ENCODE results near the gene BST1. TPM values are rescaled to one million over a fixed set of nuclear protein-coding genes. Genes with fewer than 3 reads are reported as not detected.

The BST1 gene
- total and polyA plus RNA-seq, 5 donors: 6.3 to 10.9 (median 9.4) TPM

DNA sequence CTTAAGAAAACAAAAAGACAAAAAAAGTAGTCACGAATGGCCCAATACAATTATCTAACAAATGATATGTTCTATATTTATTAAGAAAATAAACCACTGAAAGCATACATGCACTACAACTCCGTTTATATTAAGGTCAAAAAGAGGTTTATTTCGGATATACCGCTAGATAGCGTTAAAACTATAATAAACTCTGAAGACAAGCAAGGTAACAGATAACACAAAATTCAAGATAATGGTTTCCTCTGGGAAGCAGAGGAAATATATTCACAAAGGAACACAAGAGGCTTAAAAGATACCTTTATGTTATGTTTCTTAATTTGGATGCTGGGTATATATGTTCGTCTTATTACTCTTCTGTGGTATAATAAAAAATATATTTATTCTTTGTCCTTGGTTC lies 26.0 kb upstream of the BST1 start:
- DNase-seq (no peak), ATAC-seq (no peak)
- H3K9me3 ChIP-seq (ENCODE audit: control insufficient read depth, low read length): no peaks in the 10 kb centered on the region
- WGBS: 93% methylated on average over 6 of the region's 6 CpGs
- intact Hi-C loops (cut with DNase I): no loop called here
- no peak overlapping the region for H3K27ac ChIP-seq (ENCODE audit: low read length)
- H3K4me1 ChIP-seq (ENCODE audit: control insufficient read depth, insufficient read depth, low read length): no peaks in the 10 kb centered on the region
- no peak overlapping the region for H3K4me3 ChIP-seq (ENCODE audit: low read length)
- H3K27me3 ChIP-seq (ENCODE audit: control insufficient read depth, insufficient read depth): no peaks in the 10 kb centered on the region

DNA sequence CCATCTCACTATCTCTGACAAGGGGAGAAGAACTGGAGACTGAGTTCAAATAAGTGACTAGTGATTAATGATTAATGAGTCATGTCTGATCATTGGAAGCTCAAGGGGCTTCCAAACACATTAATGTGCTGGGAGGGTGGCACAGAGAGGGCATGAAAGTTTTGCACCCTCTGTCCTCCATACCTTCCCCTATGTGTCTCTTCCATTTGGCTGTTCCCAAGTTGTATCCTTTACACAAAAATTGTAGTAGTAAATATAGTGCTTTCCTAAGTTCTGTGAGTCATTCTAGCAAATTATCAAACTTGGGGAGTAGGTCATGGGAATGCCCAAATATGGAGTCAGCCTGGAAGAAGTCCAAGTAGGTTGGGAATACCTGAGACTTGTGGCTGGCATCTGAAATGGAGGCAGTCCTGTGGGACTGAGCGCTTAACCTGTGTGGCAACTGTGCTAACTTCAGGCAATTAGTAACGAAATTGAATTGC lies 25.3 kb upstream of the BST1 start:
- no peaks in the 10 kb centered on the region for H3K9me3 ChIP-seq (ENCODE audit: control insufficient read depth, low read length)
- H3K4me1 ChIP-seq (ENCODE audit: control insufficient read depth, insufficient read depth, low read length): no peaks in the 10 kb centered on the region
- H3K27ac ChIP-seq (ENCODE audit: low read length): no peak overlapping the region
- no peak overlapping the region for H3K4me3 ChIP-seq (ENCODE audit: low read length)
- H3K27me3 ChIP-seq (ENCODE audit: control insufficient read depth, insufficient read depth): no peaks in the 10 kb centered on the region
- WGBS: 88% methylated on average over 2 of the region's 2 CpGs
- intact Hi-C loops (cut with DNase I): no loop called here
- DNase-seq (no peak), ATAC-seq (no peak)

DNA sequence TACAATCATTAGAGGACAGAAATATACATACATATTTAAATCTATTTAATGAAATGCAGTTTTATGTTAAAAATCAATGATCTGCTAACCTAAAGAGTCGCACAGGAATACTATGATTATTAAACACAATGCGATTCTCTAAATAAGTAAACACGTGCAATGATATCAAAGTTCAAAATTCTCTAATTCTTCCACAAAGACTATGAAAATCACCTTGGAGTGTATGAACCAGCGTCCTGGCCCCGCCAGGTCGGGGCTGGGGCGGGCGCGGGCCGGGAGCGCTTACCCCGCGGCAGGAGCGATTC lies 21.8 kb upstream of the BST1 start:
- intact Hi-C loops (cut with DNase I): no loop called here
- no peaks in the 10 kb centered on the region for H3K9me3 ChIP-seq (ENCODE audit: control insufficient read depth, low read length)
- H3K4me1 ChIP-seq (ENCODE audit: control insufficient read depth, insufficient read depth, low read length): peaks cover 3% of the 10 kb centered on the region
- H3K27ac ChIP-seq (ENCODE audit: low read length): no peak overlapping the region
- H3K4me3 ChIP-seq (ENCODE audit: low read length): peak overlapping the region; percentile 78
- 2% methylated on average over 14 of the region's 14 CpGs for WGBS
- ATAC-seq (no peak), DNase-seq (no peak)
- no peaks in the 10 kb centered on the region for H3K27me3 ChIP-seq (ENCODE audit: control insufficient read depth, insufficient read depth)

DNA sequence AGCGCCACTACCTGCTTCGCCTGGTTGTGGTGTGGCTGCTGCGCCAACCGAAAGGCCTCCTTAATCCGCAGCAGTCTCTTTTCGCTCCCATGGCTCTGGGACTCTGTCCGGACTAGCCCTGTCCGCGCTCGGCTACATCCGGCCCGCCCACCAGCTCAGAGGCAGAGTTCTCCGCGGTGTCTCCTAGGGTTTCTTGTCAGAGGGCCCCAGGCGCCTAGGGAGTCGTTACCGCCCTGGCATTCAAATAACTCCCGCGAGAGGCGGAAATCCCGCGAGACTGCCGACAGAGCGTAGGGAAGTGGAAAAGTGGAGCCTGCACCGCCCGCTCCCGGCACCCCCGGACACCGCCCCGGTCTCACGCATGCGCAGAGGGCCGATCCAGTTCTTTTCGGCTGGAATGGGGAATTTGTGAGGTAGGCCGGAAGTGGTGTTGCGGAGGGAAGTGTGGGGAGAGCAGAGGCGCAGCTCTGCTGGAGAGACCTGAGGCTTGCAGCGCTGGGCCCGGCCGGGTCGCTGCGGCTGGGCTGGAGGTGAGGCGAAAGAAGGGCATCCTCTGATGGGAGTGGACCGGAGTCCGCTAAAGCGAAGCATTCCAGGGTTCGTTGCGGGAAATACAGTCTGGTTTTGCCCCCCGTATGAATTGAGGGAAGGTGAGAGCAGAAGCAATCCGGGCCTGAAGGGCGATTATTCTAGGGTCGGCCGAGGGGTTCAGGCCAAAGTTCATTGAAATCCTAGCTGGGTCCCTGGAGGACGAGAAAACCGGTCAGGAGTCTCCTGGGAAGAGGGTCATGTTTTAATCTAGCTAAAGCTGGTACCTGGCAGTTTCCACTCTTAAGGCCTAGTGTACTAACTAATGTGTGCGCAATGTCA lies 21.3 kb upstream of the BST1 start, which contains the start of gene FAM200B:
TSS of gene FAM200B (plus strand) at position 456 of the 870 bp plus-strand sequence. CDS start 5,151 bp downstream, outside the sequence.
- ATAC-seq (peak; percentile 98 to 99), DNase-seq (peak; percentile 99 to 100 (median 100))
- Histone ChIP-seq H3K27ac (ENCODE audit: low read length) (peak within 1 kb of the TSS; percentile 95), H3K27me3 (ENCODE audit: control insufficient read depth, insufficient read depth) (no peaks in the 10 kb centered on the region), H3K9me3 (ENCODE audit: control insufficient read depth, low read length) (no peaks in the 10 kb centered on the region), H3K4me1 (ENCODE audit: control insufficient read depth, insufficient read depth, low read length) (peaks cover 3% of the 10 kb centered on the region), H3K4me3 (ENCODE audit: low read length) (peak within 1 kb of the TSS; percentile 78)
- intact Hi-C loops (cut with DNase I): no loop called here
- under 1% methylated on average over 56 of the region's 56 CpGs for WGBS

DNA sequence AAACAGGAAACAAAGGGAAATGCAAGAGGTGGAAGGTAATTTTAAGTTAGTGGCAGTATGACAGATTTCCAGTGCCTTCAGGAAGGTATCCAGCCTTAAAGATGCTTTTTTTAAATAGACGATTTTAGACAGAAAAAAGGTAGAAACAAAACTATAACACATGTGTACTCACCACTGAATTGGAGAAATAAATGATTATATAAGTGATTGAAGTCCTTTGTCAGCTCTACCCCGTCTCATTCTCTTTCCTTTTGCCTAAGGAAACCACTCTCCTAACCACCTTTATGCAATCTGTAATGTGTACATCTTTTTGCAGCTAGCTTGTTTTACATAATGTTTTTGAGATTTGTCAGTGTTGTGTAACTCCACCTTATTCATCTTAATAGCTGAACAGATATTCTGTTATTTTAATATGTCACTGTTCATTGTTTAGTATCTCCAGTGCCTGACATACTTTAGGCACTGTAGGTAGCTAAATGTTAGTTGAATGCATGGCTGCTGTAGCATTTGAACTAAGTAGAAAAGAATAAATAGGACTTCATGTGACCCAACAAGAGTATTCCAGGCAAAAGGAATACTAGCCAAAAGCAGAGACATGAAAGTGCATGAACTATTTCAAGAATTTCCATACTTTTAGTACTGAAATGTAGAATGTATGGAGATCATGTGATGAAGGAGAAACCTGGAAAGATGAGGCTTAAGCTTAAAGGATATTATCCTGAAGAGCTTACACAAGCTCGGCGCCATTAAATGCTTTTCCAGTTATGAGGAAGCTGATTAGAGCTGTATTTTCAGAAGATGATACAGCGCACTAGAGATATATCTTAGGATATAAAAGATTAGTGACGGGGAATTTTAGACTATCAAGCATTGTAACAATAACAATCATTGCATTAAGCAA lies 20.4 kb upstream of the BST1 start:
- intact Hi-C loops (cut with DNase I): no loop called here
- Histone ChIP-seq H3K27me3 (ENCODE audit: control insufficient read depth, insufficient read depth) (no peaks in the 10 kb centered on the region), H3K4me1 (ENCODE audit: control insufficient read depth, insufficient read depth, low read length) (peaks cover 3% of the 10 kb centered on the region), H3K9me3 (ENCODE audit: control insufficient read depth, low read length) (no peaks in the 10 kb centered on the region), H3K27ac (ENCODE audit: low read length) (no peak overlapping the region), H3K4me3 (ENCODE audit: low read length) (peak overlapping the region; percentile 78)
- ATAC-seq (no peak), DNase-seq (no peak)
- WGBS: 23% methylated on average over 6 of the region's 6 CpGs

DNA sequence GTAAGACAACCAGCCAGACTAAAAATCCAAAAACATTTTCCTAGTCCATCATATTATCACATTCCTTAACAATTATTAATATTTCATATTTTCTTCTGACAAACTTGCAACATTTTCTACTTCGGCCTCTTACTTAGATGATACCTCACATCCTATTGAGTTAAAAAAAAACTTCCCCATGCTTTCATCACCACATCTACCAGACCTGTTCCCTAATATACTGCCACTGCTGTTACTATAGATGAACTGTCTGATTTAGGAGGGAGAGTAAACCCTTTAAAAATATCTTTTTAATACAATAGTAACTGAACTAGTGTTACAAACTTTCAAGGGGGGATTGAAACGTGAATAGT lies 19.7 kb upstream of the BST1 start:
- intact Hi-C loops (cut with DNase I): no loop called here
- no peak for ATAC-seq
- H3K27me3 ChIP-seq (ENCODE audit: control insufficient read depth, insufficient read depth): no peaks in the 10 kb centered on the region
- no peak for DNase-seq
- H3K4me3 ChIP-seq (ENCODE audit: low read length): peak overlapping the region; percentile 78
- H3K9me3 ChIP-seq (ENCODE audit: control insufficient read depth, low read length): no peaks in the 10 kb centered on the region
- peaks cover 3% of the 10 kb centered on the region for H3K4me1 ChIP-seq (ENCODE audit: control insufficient read depth, insufficient read depth, low read length)
- 71% methylated on average over 2 of the region's 2 CpGs for WGBS
- no peak overlapping the region for H3K27ac ChIP-seq (ENCODE audit: low read length)

DNA sequence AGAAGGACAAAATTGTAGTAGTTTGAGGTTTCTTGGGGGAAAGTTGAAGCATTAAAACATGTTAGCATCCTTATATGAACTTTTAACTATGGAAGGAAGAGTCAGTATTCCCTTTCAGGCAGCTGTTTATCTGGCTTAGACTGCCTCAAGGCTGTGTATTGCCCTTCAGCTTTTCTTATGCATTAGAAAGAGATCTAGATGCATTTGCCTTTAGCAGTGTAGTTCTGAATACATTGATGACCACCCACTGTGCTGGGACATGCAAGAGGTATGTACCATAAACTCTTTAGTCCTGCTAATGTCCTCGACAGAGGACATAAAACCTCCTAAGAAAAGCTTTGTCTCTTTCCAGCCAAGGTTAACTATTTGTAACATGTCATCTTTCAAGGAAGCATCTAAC lies 18.4 kb upstream of the BST1 start:
- Histone ChIP-seq H3K4me1 (ENCODE audit: control insufficient read depth, insufficient read depth, low read length) (peaks cover 3% of the 10 kb centered on the region), H3K4me3 (ENCODE audit: low read length) (no peak overlapping the region), H3K27me3 (ENCODE audit: control insufficient read depth, insufficient read depth) (no peaks in the 10 kb centered on the region), H3K9me3 (ENCODE audit: control insufficient read depth, low read length) (no peaks in the 10 kb centered on the region), H3K27ac (ENCODE audit: low read length) (no peak overlapping the region)
- WGBS: 95% methylated on average over 1 of the region's 1 CpG
- ATAC-seq (no peak), DNase-seq (no peak)
- intact Hi-C loops (cut with DNase I): no loop called here

DNA sequence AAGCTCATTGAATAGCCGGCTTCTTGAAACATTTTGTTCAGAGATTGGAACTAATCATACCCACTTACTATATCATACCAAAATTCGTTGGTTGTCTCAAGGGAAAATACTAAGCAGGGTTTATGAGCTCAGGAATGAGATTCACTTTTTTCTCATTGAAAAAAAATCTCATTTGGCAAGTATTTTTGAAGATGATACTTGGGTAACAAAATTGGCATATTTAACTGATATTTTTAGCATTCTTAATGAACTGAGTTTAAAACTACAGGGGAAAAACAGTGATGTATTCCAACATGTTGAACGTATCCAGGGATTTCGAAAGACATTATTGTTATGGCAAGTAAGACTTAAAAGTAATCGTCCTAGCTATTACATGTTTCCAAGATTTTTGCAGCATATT lies 14.8 kb upstream of the BST1 start:
- peaks cover 8% of the 10 kb centered on the region for H3K4me1 ChIP-seq (ENCODE audit: control insufficient read depth, insufficient read depth, low read length)
- ATAC-seq: no peak

DNA sequence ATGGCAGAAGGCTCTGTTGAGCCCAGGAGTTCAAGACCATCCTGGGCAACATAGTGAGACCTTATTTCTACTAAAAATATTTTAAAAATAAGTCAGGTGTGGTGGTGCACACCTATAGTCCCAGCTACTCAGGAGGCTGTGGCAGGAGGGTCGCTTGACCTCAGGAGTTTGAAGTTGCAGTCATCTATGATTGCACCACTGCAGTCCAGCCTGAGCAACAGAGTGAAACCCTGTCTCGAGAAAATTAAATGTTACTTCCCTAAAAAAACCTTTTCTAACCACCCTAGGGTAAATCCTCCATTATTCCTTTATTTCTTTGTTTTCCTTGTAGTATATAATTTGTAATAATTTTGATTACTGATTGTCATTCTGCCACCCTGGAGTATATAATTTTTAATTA lies 13.3 kb upstream of the BST1 start:
- H3K4me1 ChIP-seq (ENCODE audit: control insufficient read depth, insufficient read depth, low read length): peaks cover 6% of the 10 kb centered on the region
- 87% methylated on average over 2 of the region's 2 CpGs for WGBS
- H3K27ac ChIP-seq (ENCODE audit: low read length): no peak overlapping the region
- no peak overlapping the region for H3K4me3 ChIP-seq (ENCODE audit: low read length)
- H3K9me3 ChIP-seq (ENCODE audit: control insufficient read depth, low read length): no peaks in the 10 kb centered on the region
- peak in 1 of 3 donors; percentile 48 for DNase-seq
- peak in 1 of 2 donors; percentile 36 for ATAC-seq
- intact Hi-C loops (cut with DNase I): no loop called here
- no peaks in the 10 kb centered on the region for H3K27me3 ChIP-seq (ENCODE audit: control insufficient read depth, insufficient read depth)

More for the DNA sequence above, 14.8 kb upstream of the BST1 start:
- Histone ChIP-seq H3K4me3 (ENCODE audit: low read length) (no peak overlapping the region), H3K27me3 (ENCODE audit: control insufficient read depth, insufficient read depth) (no peaks in the 10 kb centered on the region), H3K27ac (ENCODE audit: low read length) (no peak overlapping the region), H3K9me3 (ENCODE audit: control insufficient read depth, low read length) (no peaks in the 10 kb centered on the region)
- intact Hi-C loops (cut with DNase I): no loop called here
- DNase-seq: no peak
- 64% methylated on average over 5 of the region's 5 CpGs for WGBS

DNA sequence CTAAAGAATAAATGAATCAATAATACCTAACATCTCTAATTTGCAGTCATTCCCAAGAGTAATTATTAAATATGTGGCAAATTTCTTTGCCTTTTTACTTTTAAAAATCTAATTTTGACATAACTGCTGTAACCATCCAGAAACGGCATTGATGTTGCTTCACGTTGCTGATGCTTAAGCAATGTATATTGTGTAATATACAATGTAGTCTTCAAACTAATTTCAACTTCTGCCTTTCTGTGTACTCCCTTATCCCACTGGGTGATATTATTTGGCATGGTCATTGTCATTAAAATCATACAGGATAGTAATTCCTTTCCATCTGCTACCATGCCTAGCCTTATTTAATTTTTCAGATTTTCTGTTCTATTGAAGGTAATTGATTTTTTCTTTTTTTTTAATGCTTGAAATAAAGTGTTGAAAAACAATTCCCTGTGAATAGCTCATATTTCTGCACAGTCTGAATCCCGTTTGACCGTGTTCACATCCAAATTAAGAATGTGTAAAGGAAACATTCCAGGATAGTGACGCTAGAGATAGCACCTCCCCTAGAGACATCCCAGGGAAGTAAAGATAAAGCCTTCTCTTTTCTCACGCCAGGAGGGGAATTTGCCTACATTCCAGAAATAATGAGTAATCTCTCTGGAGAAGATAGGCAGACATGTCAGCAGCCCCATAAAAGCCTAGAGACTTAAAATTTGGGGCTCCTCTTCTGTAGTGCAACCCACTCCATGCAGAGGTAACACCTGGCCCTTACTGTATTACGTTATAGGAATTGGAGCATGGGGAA lies 12.7 kb upstream of the BST1 start:
- no peak for DNase-seq
- no peak overlapping the region for H3K27ac ChIP-seq (ENCODE audit: low read length)

More for the DNA sequence above, 12.7 kb upstream of the BST1 start:
- no peak overlapping the region for H3K4me3 ChIP-seq (ENCODE audit: low read length)
- peak; percentile 89 for ATAC-seq
- WGBS: 23% methylated on average over 7 of the region's 7 CpGs
- H3K27me3 ChIP-seq (ENCODE audit: control insufficient read depth, insufficient read depth): no peaks in the 10 kb centered on the region
- peaks cover 5% of the 10 kb centered on the region for H3K4me1 ChIP-seq (ENCODE audit: control insufficient read depth, insufficient read depth, low read length)
- intact Hi-C loops (cut with DNase I): no loop called here
- no peaks in the 10 kb centered on the region for H3K9me3 ChIP-seq (ENCODE audit: control insufficient read depth, low read length)
